Ishikawa (cell line): ENCODE results near the gene CLDN20.
A peak's percentile ranks its signal among the peaks of the same experiment; 100 is the strongest.

Source experiments
- CEBPB ChIP-seq: IDR thresholded peaks from 2 replicates; pipeline ENCODE4 v1.6.1; 2012
- CREB1 ChIP-seq: IDR thresholded peaks from 2 replicates; pipeline ENCODE4 v1.6.1; 2012; ENCODE audit warnings: low read depth
- EGR1 ChIP-seq: IDR thresholded peaks from 2 replicates; pipeline ENCODE4 v1.6.1; 2012
- EP300 ChIP-seq: IDR thresholded peaks from 2 replicates; pipeline ENCODE4 v1.6.1; 2012; ENCODE audit warnings: borderline replicate concordance
- FOXM1 ChIP-seq: IDR thresholded peaks from 2 replicates; pipeline ENCODE4 v1.6.1; 2012; ENCODE audit warnings: low read depth, borderline replicate concordance
- MAX ChIP-seq: IDR thresholded peaks from 2 replicates; pipeline ENCODE4 v1.6.1; 2012
- NFIC ChIP-seq: IDR thresholded peaks from 2 replicates; pipeline ENCODE4 v1.6.1; 2012
- RAD21 ChIP-seq: IDR thresholded peaks from 2 replicates; pipeline ENCODE4 v1.6.1; 2012; ENCODE audit warnings: low read depth
- REST ChIP-seq: IDR thresholded peaks from 2 replicates; pipeline ENCODE4 v1.6.1; 2012; ENCODE audit warnings: low read depth, mild to moderate bottlenecking
- TAF1 ChIP-seq: IDR thresholded peaks from 2 replicates; pipeline ENCODE4 v1.6.1; 2012; ENCODE audit warnings: low read depth, mild to moderate bottlenecking
- TCF12 ChIP-seq: IDR thresholded peaks from 2 replicates; pipeline ENCODE4 v1.6.1; 2012; ENCODE audit warnings: low read depth
- TEAD4 ChIP-seq: IDR thresholded peaks from 2 replicates; pipeline ENCODE4 v1.6.1; 2012
- USF1 ChIP-seq: IDR thresholded peaks from 2 replicates; pipeline ENCODE4 v1.6.1; 2012
- YY1 ChIP-seq: IDR thresholded peaks from 2 replicates; pipeline ENCODE4 v1.6.1; 2012; ENCODE audit warnings: low read depth
- ZBTB7A ChIP-seq: IDR thresholded peaks from 2 replicates; pipeline ENCODE4 v1.6.1; 2012; ENCODE audit warnings: low read depth

CLDN20 gene

GRCh38 chr6:155314773-155315515 is 51.1 kb downstream of the CLDN20 start:
- TF ChIP-seq FOXM1: 0 out of 2 replicates have a peak, but pooled peaks have one; percentile 19
- no peak for TF ChIP-seq REST
- peak; percentile 93 for TF ChIP-seq USF1
- no peak for TF ChIP-seq YY1
- TF ChIP-seq MAX: peak; percentile 85
- no peak for TF ChIP-seq ZBTB7A

GRCh38 chr6:155315516-155315871 is 51.7 kb downstream of the CLDN20 start:
- TF ChIP-seq USF1 (no peak), EGR1 (no peak), EP300 (no peak), REST (no peak), FOXM1 (no peak), TAF1 (no peak), YY1 (no peak), ZBTB7A (no peak), RAD21 (no peak), TCF12 (no peak), CEBPB (no peak), MAX (no peak)

GRCh38 chr6:155316419-155316818 is 52.6 kb downstream of the CLDN20 start:
- no peak for TF ChIP-seq MAX
- no peak for TF ChIP-seq CEBPB
- TF ChIP-seq TAF1: no peak
- no peak for TF ChIP-seq EGR1
- no peak for TF ChIP-seq FOXM1
- TF ChIP-seq TCF12: no peak
- no peak for TF ChIP-seq YY1
- TF ChIP-seq NFIC: no peak
- TF ChIP-seq ZBTB7A: no peak
- no peak for TF ChIP-seq RAD21
- no peak for TF ChIP-seq TEAD4

GRCh38 chr6:155317186-155317585 is 53.4 kb downstream of the CLDN20 start:
- TF ChIP-seq CREB1 (no peak), NFIC (no peak), TEAD4 (no peak), CEBPB (no peak), RAD21 (no peak), EGR1 (no peak), FOXM1 (no peak), EP300 (no peak), TCF12 (no peak), REST (no peak), USF1 (no peak), TAF1 (no peak)
